GM12892 (cell line): Measurements from ENCODE around the gene ACAP1.

Experiments used
- POLR2A ChIP-seq: IDR thresholded peaks from 2 replicates; pipeline ENCODE4 v1.6.1; 2011; ENCODE audit warnings: low read depth, low read length, control low read depth
- TAF1 ChIP-seq: IDR thresholded peaks from 2 replicates; pipeline ENCODE4 v1.6.1; 2011; ENCODE audit warnings: low read depth, mild to moderate bottlenecking, control low read depth, low read length, borderline replicate concordance

GRCh38 chr17:7347630-7348477, 11.5 kb downstream of the ACAP1 start:
- no peak for TF ChIP-seq TAF1
- 0 out of 2 replicates have a peak, but pooled peaks have one; percentile 5 for TF ChIP-seq POLR2A
